Measurements from ENCODE around the gene LRRTM4. TPM values are rescaled to one million over a fixed set of nuclear protein-coding genes. Genes with fewer than 3 reads are reported as not detected.

LRRTM4 gene
- polyA plus RNA-seq, 1 of the 3 experiments (the other 2 are of a cell fraction): 0.10 TPM

GRCh38 chr2:76870581-76870980 is 651.6 kb downstream of the LRRTM4 start:
- Histone ChIP-seq H3K4me3 (ENCODE audit: low read depth in 2 of 2, low read length in 1 of 2) (no peak overlapping the region), H3K9me3 (no peaks in the 10 kb centered on the region), H4K20me1 (ENCODE audit: insufficient read depth) (no peaks in the 10 kb centered on the region), H3F3A (replicated peaks; ENCODE audit: insufficient read depth) (no peaks in the 10 kb centered on the region), H3K36me3 (replicated peaks in 1 of 2; ENCODE audit: control insufficient read depth in 1 of 2, insufficient read depth in 2 of 2, low read length in 1 of 2) (no peaks in the 10 kb centered on the region), H2AFZ (ENCODE audit: low read depth) (no peak overlapping the region), H3K79me2 (ENCODE audit: insufficient read depth) (no peaks in the 10 kb centered on the region), H3K27ac (ENCODE audit: low read depth in 2 of 2, low read length in 1 of 2) (no peak overlapping the region), H3K4me1 (ENCODE audit: control insufficient read depth in 1 of 2, insufficient read depth in 2 of 2, low read depth in 1 of 2, low read length in 1 of 2) (no peaks in the 10 kb centered on the region), H3K9ac (no peak overlapping the region), H3K9me2 (no peaks in the 10 kb centered on the region), H3K4me2 (no peak overlapping the region), H3K27me3 (ENCODE audit: insufficient read depth) (no peaks in the 10 kb centered on the region)
- ChIA-PET POLR2A (no interaction called here), CTCF (no interaction called here)
- no peak for DNase-seq
- TF ChIP-seq MEF2A (IDR thresholded peaks at IDR 0.05; ENCODE audit: borderline replicate concordance, low read depth): no peak
- TF ChIP-seq RXRA (IDR thresholded peaks at IDR 0.05; ENCODE audit: borderline replicate concordance, low read depth): no peak
- no peak for TF ChIP-seq FOXM1 (IDR thresholded peaks at IDR 0.05; ENCODE audit: low read depth)
- no peak for TF ChIP-seq TCF12 (IDR thresholded peaks at IDR 0.05)
- no peak for TF ChIP-seq JUND (IDR thresholded peaks at IDR 0.05)
- TF ChIP-seq SIN3A (IDR thresholded peaks at IDR 0.05; ENCODE audit: borderline replicate concordance, low read depth, low read length): no peak
- no peak for TF ChIP-seq MXI1 (IDR thresholded peaks at IDR 0.05; ENCODE audit: low read depth, low read length)
- no peak for TF ChIP-seq REST (IDR thresholded peaks at IDR 0.05; ENCODE audit: low read depth, low read length)
- no peak for TF ChIP-seq GABPA (IDR thresholded peaks at IDR 0.05; ENCODE audit: low read depth)
- TF ChIP-seq RFX5 (IDR thresholded peaks at IDR 0.05; ENCODE audit: low read length): no peak
- TF ChIP-seq, protein P1, sequence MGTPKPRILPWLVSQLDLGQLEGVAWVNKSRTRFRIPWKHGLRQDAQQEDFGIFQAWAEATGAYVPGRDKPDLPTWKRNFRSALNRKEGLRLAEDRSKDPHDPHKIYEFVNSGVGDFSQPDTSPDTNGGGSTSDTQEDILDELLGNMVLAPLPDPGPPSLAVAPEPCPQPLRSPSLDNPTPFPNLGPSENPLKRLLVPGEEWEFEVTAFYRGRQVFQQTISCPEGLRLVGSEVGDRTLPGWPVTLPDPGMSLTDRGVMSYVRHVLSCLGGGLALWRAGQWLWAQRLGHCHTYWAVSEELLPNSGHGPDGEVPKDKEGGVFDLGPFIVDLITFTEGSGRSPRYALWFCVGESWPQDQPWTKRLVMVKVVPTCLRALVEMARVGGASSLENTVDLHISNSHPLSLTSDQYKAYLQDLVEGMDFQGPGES (IDR thresholded peaks at IDR 0.05; ENCODE audit: low read depth, low read length): no peak
- TF ChIP-seq RCOR1 (IDR thresholded peaks at IDR 0.05; ENCODE audit: low read length): no peak
- TF ChIP-seq FOSL2 (IDR thresholded peaks at IDR 0.05; ENCODE audit: borderline replicate concordance, low read depth): no peak
- TF ChIP-seq ELF1 (IDR thresholded peaks at IDR 0.05): no peak
- TF ChIP-seq TAF1 (IDR thresholded peaks at IDR 0.05; ENCODE audit: borderline replicate concordance, low read depth, low read length): no peak
- no peak for TF ChIP-seq RAD21 (IDR thresholded peaks at IDR 0.05; ENCODE audit: low read length)
- TF ChIP-seq YY1 (IDR thresholded peaks at IDR 0.05; ENCODE audit: low read depth): no peak
- no peak for TF ChIP-seq CHD2 (IDR thresholded peaks at IDR 0.05; ENCODE audit: low read length, partially characterized antibody)
- 18% methylated on average over 1 of the region's 1 CpG for WGBS (ENCODE audit: low lambda C conversion rate)

All from SK-N-SH (cell line).